NCI-H82 treated with DMSO at 0.1 percent for 48 hours (cell line): ENCODE data around the gene L3HYPDH.
"Not testable (repeated sequence)": the region's sequence is repeated elsewhere in the genome, so short reads cannot be mapped to it uniquely, and the experiment has no call there.

Source experiments
- DNase-seq: peaks from one replicate; lab custom pipeline; 2025; ENCODE audit not compliant: unreplicated experiment; lab: John Stamatoyannopoulos, UW

The L3HYPDH gene

DNA sequence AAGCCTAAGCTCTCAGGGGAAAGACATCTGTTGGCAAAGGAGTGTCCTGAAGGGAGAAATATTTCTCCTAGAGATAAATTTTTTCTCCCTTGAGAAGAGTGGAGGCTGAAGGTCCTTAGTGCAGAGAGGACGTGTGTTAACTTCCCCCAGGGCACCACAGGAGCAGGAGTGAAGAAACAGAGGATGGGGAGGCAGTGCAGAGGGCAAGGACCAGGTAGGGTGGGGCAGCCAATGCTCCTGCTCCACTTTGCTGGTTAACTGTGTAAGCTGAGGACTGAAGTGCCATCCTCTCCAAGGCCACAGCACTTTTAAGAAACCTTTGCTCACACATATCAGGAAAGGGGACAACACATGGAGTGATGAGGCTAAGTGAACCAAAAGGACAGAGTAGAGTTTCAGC, 4.0 kb downstream of the L3HYPDH start:
- no peak for DNase-seq

GRCh38 chr14:59478540-59478939, 5.7 kb downstream of the L3HYPDH start:
- DNase-seq = no peak

DNA sequence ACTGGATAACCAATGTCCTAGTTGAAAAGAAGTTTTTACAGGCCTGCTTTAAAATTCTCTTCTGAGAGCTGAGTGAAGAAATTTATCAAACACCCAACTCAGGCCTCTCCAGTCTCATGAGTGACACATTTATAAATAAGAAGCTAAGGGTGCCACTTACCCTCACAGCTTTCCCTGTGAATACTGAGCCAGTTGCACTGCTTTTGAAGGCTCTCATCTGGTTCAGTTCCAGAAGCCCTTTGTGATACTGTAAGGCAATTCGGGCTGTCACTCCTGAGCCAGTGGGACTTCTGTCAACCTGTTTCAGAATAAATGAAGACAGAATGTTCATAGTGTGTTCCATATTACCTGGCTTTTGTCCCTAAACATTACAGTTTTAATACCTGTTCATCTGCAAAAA, 8.5 kb downstream of the L3HYPDH start:
- no peak for DNase-seq

GRCh38 chr14:59474172-59474571, 10.0 kb downstream of the L3HYPDH start:
- peak; percentile 18 for DNase-seq

DNA sequence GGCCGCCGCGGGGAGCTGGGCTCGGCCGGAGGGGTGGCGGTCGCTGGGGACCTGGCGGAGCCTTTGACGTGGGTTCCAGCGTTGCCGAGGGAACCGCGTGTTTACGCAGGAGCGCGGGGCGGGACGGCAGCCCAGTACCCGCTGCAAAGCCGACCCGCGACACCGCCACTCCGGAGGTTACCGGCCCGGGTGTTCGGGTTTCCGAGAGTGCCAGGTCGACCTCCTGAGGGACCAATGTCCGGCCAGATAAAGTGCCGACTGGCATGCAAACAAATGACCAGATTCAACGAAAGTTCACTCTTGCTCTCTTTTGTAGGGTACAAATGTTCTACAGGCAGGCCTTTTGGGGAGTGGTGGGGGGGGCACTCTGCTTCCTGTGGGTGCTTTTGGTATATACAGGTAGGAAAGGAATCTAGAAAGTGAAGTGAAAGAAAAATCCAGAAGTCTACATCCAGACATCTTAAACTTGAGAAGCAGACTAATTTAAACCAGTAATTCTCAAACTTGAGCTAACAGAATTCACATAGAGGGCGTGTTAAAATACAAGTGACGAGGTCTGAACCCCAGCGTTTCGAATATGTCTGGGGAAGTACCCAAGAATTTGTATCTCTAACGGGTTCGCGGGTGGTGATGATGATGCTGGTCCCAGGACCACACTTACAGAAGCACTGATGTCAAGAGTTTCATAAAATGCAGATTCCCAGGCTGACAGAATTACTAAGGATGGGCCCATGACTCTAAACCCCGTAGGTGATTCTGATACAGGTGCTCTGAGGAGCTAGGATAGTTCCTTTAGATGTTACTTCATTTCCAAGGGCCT, 18.7 kb downstream of the L3HYPDH start, which contains the start of gene GPR135:
Gene GPR135, minus strand, starts transcription at position 65 of the 820 bp plus-strand sequence. CDS start 154 bp downstream, outside the sequence.
- DNase-seq = no peak

GRCh38 chr14:59464486-59465315, 19.5 kb downstream of the L3HYPDH start:
- DNase-seq = no peak

- DNase-seq = no peak
Observed at GRCh38 chr14:59463787-59464485, 20.3 kb downstream of the L3HYPDH start.

DNA sequence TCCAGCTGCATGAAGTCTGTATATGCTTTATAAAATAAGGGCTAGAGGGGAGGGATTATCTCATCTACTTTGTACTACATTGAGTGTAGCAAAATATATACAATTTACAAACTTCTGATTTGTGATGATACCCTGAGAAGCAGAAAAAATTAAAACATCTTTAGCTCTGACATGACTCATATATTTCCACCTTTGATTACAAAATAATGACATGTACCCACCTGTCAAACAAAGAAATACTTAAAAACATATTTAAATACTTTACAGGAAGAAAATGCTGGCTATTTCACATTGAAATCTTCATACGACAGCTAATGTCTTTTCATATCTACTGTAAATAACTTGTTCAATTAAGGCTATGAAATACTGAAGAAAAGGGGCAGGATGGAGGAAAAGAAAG, 22.3 kb downstream of the L3HYPDH start:
- no peak for DNase-seq

DNA sequence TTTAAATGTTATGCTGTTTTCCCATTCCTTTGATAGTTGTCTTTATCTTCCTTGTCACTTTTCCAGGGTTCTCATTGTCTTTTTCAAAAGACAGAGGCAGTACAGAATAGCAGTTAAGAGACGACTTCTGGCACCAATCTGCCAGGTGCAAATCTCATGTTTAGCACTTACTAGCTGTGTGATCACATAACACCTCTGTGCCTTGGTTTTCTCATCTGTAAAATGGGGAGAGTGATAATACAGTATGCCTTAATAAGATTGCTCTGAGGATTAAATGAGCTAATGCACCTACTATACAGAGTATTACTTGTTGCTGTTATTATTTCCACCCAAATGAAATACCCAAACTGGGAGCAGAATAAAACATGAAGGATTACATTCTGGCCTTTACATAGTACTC, 23.8 kb downstream of the L3HYPDH start:
- no peak for DNase-seq

DNA sequence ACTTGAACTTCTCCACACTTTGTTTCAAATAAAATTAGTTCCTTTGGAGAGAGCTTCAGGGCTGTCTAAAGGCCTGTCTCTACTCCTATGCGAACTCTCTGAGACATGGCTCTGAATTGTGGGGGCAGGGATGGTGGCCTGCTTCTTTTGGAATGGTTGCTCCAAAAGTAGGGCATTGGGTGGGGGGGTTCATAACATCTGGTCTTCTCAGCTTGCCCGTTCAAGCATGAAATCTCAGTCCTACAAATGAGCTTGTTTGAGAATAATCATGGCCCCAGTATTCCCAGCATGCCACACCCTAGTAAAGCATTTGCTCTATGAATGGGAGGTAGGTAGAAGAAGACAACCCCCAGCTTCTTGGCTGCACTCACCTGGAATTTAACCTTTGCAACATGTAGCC, 25.7 kb downstream of the L3HYPDH start:
- no peak for DNase-seq

- no peak for DNase-seq
Observed at GRCh38 chr14:59455411-59455810, 28.8 kb downstream of the L3HYPDH start.

DNA sequence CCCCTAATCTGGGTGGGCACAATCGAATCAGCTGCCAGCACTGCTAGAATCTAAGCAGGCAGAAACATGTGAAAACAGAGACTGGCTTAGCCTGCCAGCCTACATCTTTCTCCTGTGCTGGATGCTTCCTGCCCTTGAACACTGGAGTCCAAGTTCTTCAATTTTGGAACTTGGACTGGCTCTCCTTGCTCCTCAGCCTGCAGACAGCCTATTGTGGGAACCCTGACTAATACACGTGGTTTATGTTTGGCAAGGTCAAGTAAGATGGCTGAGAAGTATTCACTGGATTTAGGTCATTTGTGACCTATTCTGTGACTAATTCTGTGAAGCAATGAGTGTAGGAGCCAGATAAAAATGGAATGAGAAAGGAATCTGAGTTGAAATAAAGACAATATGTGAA, 30.1 kb downstream of the L3HYPDH start:
- DNase-seq = no peak

DNA sequence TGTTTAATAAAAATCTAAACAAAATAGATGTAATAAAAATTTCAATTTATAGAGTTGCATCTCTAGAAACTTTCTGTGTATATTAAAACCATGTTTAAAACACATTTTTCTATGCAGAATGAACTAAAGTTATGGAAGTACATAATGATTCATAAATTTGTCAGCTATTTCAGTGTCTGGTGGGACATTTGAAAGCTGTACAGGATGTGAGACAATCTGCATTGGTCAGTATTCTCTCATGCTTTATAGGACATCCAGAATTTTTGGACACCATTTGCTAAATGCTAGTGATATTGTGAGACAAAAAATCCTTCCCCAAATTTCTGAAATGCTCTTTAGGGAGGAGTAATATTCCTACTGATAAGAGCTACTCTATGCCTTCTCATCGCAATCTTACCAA, 32.4 kb downstream of the L3HYPDH start:
- DNase-seq = no peak

GRCh38 chr14:59450716-59451115, 33.5 kb downstream of the L3HYPDH start:
- no peak for DNase-seq

DNA sequence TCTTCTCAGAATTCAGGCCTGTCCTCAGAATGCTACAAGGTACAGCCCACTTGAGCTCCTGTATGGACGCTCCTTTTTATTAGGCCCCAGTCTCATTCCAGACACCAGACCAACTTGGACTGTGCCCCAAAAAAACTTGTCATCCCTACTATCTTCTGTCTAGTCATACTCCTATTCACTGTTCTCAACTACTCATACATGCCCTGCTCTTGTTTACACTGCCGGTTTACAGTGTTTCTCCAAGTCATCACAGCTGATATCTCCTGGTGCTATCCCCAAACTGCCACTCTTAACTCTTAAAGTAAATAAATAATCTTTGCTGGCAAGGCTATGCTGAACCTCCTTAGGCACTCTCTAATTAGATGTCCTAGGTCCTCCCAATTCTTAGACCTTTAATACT, 35.5 kb downstream of the L3HYPDH start:
- DNase-seq = not testable (repeated sequence)

- no peak for DNase-seq
Observed at GRCh38 chr14:59439256-59439965, 44.8 kb downstream of the L3HYPDH start.

- DNase-seq = no peak
Observed at GRCh38 chr14:59438195-59438647, 46.0 kb downstream of the L3HYPDH start.

DNA sequence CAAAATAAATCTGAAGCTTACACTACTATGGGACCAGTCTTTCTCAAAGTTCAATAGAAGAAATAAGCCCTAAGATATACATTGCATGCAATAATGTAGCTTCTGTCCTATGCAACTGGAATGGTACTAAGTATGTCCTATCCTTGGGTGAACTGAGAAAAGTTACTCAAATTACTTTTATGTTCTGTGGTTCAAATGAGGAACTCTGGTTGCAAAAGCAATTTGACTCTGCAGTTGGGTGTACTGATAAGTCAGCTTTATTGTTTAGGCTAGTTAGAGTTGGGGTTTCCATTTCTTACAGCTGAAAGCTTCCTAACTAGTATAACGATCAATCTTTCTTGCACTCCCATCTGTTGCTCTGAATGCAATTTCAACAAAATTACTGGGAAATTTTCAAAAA, 48.2 kb downstream of the L3HYPDH start:
- no peak for DNase-seq

GRCh38 chr14:59435101-59435500, 49.1 kb downstream of the L3HYPDH start:
- no peak for DNase-seq

- no peak for DNase-seq
Observed at GRCh38 chr14:59429790-59430189, 54.4 kb downstream of the L3HYPDH start.

GRCh38 chr14:59428581-59429012, 55.6 kb downstream of the L3HYPDH start:
- DNase-seq = no peak
